ENCODE data around the gene IFITM5. TPM values are rescaled to one million over a fixed set of nuclear protein-coding genes. Genes with fewer than 3 reads are reported as not detected.

IFITM5 gene
- not detected in 2 replicates for total RNA-seq

DNA sequence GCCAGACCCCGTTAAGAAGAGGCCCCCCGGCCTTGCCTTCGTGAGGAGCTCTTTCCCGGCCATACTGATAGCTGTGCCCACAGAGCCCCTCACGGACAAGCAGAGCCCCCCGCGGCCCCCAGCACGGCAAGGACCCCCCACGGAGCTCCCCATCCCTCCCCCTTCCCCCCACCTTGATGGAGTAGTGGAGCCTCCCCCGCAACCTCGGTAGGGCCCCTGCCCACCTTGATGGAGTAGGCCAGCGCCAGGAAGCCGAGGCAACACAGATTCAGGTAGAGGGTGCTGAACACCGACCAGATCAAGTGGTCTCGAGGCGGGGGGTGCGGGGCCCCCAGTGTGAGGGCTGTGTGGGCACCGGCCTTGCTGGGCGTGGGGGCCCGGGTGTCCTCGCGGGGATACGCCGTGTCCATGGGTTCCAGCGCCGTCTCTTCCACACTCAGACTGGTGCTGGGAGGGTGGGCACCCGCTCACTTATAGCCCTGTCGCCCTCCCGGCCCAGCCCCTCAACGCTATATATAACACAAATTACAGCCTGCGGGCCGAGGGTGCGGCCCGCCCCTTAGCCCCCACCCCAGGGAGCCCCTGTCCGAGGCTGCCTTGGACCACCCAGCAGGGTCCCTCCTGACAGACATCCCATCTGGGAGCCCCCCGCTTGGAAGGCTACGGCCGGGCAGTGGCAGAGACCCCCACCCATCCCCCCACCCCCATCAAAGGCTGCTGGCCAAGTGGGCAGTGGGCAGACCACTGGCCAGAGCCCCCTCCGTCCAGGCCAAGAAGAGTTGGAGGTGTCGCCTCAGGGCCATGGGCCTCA is at the start of gene IFITM5:
TSS of gene IFITM5 (minus strand) at position 446 of the 811 bp plus-strand sequence. CDS start at position 410, 36 bp downstream.

DNA sequence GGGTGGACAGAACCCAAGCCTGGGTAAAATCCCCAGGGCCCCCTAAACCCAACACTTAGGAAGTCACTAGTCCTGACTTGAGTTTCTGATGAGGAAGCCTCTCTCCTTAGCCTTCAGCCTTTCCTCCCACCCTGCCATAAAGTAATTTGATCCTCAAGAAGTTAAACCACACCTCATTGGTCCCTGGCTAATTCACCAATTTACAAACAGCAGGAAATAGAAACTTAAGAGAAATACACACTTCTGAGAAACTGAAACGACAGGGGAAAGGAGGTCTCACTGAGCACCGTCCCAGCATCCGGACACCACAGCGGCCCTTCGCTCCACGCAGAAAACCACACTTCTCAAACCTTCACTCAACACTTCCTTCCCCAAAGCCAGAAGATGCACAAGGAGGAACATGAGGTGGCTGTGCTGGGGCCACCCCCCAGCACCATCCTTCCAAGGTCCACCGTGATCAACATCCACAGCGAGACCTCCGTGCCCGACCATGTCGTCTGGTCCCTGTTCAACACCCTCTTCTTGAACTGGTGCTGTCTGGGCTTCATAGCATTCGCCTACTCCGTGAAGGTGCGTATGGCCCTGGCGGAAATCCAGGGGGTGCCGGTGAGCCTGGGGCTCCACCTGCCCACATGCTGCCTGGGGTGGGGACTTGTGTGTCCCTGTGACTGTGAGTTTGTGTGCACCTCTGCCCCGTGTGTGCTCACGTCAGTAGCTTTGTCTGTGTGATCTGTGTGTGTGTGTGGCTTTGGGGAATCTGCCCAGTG is 14.6 kb upstream of the IFITM5 start, which contains the start of gene IFITM1:
TSS of gene IFITM1 (plus strand) at position 254 of the 767 bp plus-strand sequence. CDS start at position 385, 131 bp downstream.

DNA sequence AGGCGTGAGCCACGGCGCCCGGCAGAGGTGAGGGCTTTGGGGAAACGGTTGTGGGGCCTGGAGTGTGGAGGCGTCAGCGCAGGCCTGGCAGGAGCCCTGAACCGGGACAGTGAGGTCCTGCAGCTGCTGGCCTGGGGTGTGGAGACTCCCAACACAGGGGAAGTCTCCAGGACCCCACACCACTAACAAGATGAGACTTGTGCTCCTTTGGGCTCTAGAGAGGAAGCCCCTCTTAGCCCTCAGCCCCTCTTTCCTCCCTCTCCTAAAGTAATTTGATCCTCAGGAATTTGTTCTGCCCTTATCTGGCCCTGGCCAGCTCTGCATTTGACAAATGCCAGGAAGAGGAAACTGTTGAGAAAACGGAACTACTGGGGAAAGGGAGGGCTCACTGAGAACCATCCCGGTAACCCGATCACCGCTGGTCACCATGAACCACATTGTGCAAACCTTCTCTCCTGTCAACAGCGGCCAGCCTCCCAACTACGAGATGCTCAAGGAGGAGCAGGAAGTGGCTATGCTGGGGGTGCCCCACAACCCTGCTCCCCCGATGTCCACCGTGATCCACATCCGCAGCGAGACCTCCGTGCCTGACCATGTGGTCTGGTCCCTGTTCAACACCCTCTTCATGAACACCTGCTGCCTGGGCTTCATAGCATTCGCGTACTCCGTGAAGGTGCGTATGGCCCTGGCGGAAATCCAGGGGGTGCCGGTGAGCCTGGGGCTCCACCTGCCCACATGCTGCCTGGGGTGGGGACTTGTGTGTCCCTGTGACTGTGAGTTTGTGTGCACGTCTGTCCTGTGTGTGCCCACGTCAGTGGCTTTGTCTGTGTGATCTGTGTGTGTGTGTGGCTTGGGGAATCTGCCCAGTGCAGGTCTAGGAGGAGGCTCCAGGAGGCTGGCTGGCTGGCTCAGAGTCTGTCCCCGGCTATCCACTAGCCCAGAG is 8.7 kb upstream of the IFITM5 start, which contains the start of gene IFITM2:
TSS of gene IFITM2 (plus strand) at position 51 of the 943 bp plus-strand sequence. CDS start at position 428, 377 bp downstream.

DNA sequence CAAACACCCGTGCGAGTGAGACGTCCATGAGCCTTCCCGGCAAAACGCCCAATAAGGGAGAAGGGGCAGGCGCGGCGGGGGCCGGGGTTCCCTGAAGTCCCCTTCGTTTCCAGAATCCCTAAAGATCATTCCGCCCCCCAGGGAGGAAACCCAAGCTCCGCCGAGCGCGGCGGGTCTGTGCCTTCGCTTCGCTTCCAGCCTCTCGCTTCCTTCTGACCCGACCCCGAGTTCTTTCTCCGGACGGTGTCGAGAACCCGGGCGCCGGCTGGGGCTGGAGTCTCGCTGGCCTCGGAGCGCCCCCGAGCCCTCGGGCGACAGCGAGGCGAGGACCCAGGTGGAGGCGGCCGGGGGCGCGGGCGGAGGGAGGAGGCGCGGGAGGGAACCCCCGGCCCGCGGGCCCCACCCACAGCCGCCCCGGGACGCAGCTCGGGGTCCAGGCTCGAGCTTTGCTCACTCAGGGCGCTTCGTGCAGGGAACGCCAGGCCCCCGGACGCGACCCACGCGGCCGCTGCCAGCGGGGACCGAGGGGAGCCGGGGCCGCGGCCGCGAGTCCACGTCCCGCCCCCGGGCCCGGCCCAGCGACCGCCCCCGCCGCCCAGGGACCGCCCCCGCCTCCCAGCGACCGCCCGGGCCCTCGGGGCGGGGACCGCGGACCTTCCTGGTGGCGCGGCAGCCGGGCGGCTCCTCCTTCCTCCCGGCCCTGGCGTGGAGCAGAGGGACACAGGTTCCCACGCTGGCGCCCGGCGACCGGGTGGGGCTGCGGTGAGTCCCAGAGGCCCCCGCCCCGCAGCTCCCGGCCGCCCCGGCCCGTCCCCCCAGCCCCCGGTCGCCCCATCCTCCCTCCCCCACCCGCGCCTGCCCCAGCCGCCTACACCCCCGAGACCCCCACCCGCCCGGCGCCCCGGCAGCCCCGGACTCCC is 10.6 kb downstream of the IFITM5 start, which contains the start of gene PGGHG:
TSS of gene PGGHG (plus strand) at position 649 of the 920 bp plus-strand sequence. CDS start 691 bp downstream, outside the sequence.

DNA sequence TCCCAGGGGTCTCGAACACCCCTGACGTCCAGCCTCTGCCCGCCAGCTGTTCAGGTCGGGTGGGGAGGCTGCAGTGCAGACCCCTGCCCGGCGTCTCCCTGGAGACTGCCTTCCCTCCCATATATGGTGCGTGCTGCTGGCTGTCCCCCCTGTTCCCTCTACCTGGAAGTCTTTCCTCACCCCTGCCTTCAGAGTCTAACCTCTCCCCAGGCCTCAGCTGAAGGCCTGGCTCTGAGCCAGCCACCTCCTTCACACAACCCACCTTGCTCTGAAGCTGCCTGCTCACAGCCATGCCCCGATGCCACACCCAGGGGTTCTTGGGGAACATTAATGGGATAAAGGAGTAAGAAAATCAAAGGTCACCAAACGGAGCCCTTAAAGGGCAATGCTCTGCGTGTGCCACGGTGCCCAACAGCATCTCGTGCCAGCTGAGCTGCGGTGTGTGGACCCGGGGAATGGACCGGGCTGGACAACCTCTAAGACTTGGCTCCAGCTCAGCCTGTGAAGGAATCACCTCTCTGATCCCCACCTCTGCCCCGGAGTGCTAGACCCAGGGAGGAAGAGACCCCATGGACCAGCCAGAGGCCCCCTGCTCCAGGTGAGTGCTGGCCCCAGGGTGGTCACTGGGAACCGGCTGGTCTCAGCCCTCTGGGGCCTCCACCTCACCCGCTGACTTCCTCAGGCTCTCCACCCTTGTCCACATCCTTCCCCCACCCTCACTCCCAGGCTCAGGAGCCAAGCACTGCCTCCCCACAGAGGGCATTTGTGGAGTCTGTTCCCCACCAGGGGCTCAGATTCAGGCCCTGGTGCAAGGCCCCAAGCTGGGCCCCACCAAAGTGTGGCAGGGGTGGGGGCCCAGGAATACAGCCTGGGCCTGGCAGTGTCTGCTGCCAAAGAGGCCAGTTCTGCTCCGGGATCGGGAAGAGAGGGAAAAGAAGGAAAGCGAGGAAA is 21.1 kb downstream of the IFITM5 start, which contains the start of gene NLRP6:
TSS of gene NLRP6 (plus strand) at position 407 of the 951 bp plus-strand sequence. CDS start at position 570, 163 bp downstream.

Other genes with a start within 250 kb of the IFITM5 start
- gene SCGB1C1, start 106.4 kb downstream of the IFITM5 start, total RNA-seq, result not detected in 2 replicates
- 8.6 and 18.3 TPM in 2 replicates for gene BET1L, start 92.1 kb downstream of the IFITM5 start, total RNA-seq
- 144 and 223 TPM in 2 replicates for gene RIC8A, start 91.8 kb downstream of the IFITM5 start, total RNA-seq
- gene SIRT3, start 63.2 kb downstream of the IFITM5 start, total RNA-seq, result 5.8 and 7.9 TPM in 2 replicates
- 168 and 170 TPM in 2 replicates for gene PSMD13, start 62.5 kb downstream of the IFITM5 start, total RNA-seq
- not detected in 2 replicates for gene NLRP6, start 21.1 kb downstream of the IFITM5 start, total RNA-seq
- gene PGGHG, start 10.4 kb downstream of the IFITM5 start, total RNA-seq, result 9.1 and 19.9 TPM in 2 replicates
- gene IFITM2, start 8.3 kb upstream of the IFITM5 start, total RNA-seq, result 82.6 and 114 TPM in 2 replicates
- 4.1 and 31.7 TPM in 2 replicates for gene IFITM1, start 14.5 kb upstream of the IFITM5 start, total RNA-seq
- 44.7 and 77.2 TPM in 2 replicates for gene IFITM3, start 21.3 kb upstream of the IFITM5 start, total RNA-seq
- gene B4GALNT4, start 70.0 kb upstream of the IFITM5 start, total RNA-seq, result 0.16 and 2.3 TPM in 2 replicates
- gene PKP3, start 94.7 kb upstream of the IFITM5 start, total RNA-seq, result 0.06 and 0.16 TPM in 2 replicates
- 32.1 and 42.6 TPM in 2 replicates for gene SIGIRR, start 115.5 kb upstream of the IFITM5 start, total RNA-seq
- 0.32 and 5.7 TPM in 2 replicates for gene ANO9, start 142.5 kb upstream of the IFITM5 start, total RNA-seq
- gene PTDSS2, start 150.8 kb upstream of the IFITM5 start, total RNA-seq, result 22.2 and 37.3 TPM in 2 replicates
- 206 and 271 TPM in 2 replicates for gene RNH1, start 207.7 kb upstream of the IFITM5 start, total RNA-seq
- 65.3 and 82.4 TPM in 2 replicates for gene HRAS, start 236.1 kb upstream of the IFITM5 start, total RNA-seq
- 0.32 and 1.2 TPM in 2 replicates for gene LRRC56, start 238.0 kb upstream of the IFITM5 start, total RNA-seq

Measured in bladder microvascular endothelial cell (primary cell).